ENCODE results near the gene NNT.
"Not testable (repeated sequence)": the region's sequence is repeated elsewhere in the genome, so short reads cannot be mapped to it uniquely, and the experiment has no call there.

Gene NNT

GRCh38 chr5:43584166-43584699 is 18.7 kb upstream of the NNT start:
- DNase-seq: no peak
- no peaks in the 10 kb centered on the region for H3K4me1 ChIP-seq
- intact Hi-C loops (cut with DNase I; ENCODE audit: low total_unique reads): no loop called here
- peaks cover 0 to 5% (median 0%) of the 10 kb centered on the region in 3 donors for H3K36me3 ChIP-seq
- H3K27ac ChIP-seq: no peak overlapping the region
- TF ChIP-seq CTCF (IDR thresholded peaks at IDR 0.05): no peak
- H3K4me3 ChIP-seq: no peak overlapping the region
- no peaks in the 10 kb centered on the region for H3K27me3 ChIP-seq
- no peaks in the 10 kb centered on the region for H3K9me3 ChIP-seq

- DNase-seq: no peak
- no peak overlapping the region for H3K27ac ChIP-seq
- intact Hi-C loops (cut with DNase I; ENCODE audit: low total_unique reads): no loop called here
- H3K4me1 ChIP-seq: no peaks in the 10 kb centered on the region
- H3K27me3 ChIP-seq: no peaks in the 10 kb centered on the region
- H3K9me3 ChIP-seq: no peaks in the 10 kb centered on the region
- H3K4me3 ChIP-seq: no peak overlapping the region
- H3K36me3 ChIP-seq: no peaks in the 10 kb centered on the region
- TF ChIP-seq CTCF (IDR thresholded peaks at IDR 0.05): no peak
Observed at GRCh38 chr5:43588842-43589241, 14.1 kb upstream of the NNT start.

- Histone ChIP-seq H3K9me3 (no peaks in the 10 kb centered on the region), H3K27me3 (no peaks in the 10 kb centered on the region), H3K4me1 (no peaks in the 10 kb centered on the region), H3K27ac (no peak overlapping the region), H3K4me3 (no peak overlapping the region), H3K36me3 (no peaks in the 10 kb centered on the region)
- intact Hi-C loops (cut with DNase I; ENCODE audit: low total_unique reads): no loop called here
- DNase-seq: no peak
- no peak for TF ChIP-seq CTCF (IDR thresholded peaks at IDR 0.05)
Observed at GRCh38 chr5:43589310-43589709, 13.7 kb upstream of the NNT start.

GRCh38 chr5:43590700-43591099 is 12.3 kb upstream of the NNT start:
- Histone ChIP-seq H3K9me3 (no peaks in the 10 kb centered on the region), H3K4me1 (no peaks in the 10 kb centered on the region), H3K4me3 (no peak overlapping the region), H3K27ac (no peak overlapping the region), H3K36me3 (no peaks in the 10 kb centered on the region), H3K27me3 (no peaks in the 10 kb centered on the region)
- intact Hi-C loops (cut with DNase I; ENCODE audit: low total_unique reads): no loop called here
- DNase-seq: no peak
- no peak for TF ChIP-seq CTCF (IDR thresholded peaks at IDR 0.05)

- intact Hi-C loops (cut with DNase I; ENCODE audit: low total_unique reads): no loop called here
Observed at GRCh38 chr5:43592363-43592762, 10.6 kb upstream of the NNT start.

GRCh38 chr5:43598927-43599326 is 4.1 kb upstream of the NNT start:
- H3K9me3 ChIP-seq; DNase-seq; intact Hi-C loops (cut with DNase I; ENCODE audit: low total_unique reads); H3K27ac ChIP-seq; H3K27me3 ChIP-seq; H3K36me3 ChIP-seq; H3K4me3 ChIP-seq: not testable (repeated sequence)
- peaks cover 0 to 19% (median 3%) of the 10 kb centered on the region in 4 donors for H3K4me1 ChIP-seq

More at GRCh38 chr5:43592363-43592762, 10.6 kb upstream of the NNT start:
- no peak for TF ChIP-seq CTCF (IDR thresholded peaks at IDR 0.05)
- Histone ChIP-seq H3K36me3 (no peaks in the 10 kb centered on the region), H3K4me3 (no peak overlapping the region), H3K27me3 (no peaks in the 10 kb centered on the region), H3K27ac (no peak overlapping the region), H3K4me1 (no peaks in the 10 kb centered on the region), H3K9me3 (no peaks in the 10 kb centered on the region)
- DNase-seq: no peak
